Measurements from ENCODE around the gene ATRNL1.

Gene ATRNL1

GRCh38 chr10:115854740-115855435 lies 761.7 kb downstream of the ATRNL1 start:
- DNase-seq, result no peak

- no peak for DNase-seq
These were observed 763.4 kb downstream of the ATRNL1 start for GRCh38 chr10:115856580-115856979.

GRCh38 chr10:115857856-115858255 lies 764.7 kb downstream of the ATRNL1 start:
- no peak for DNase-seq

GRCh38 chr10:115860182-115861107 lies 767.3 kb downstream of the ATRNL1 start:
- no peak for DNase-seq

GRCh38 chr10:115861455-115861854 lies 768.3 kb downstream of the ATRNL1 start:
- no peak for DNase-seq

- DNase-seq, result no peak
These were observed 768.7 kb downstream of the ATRNL1 start for GRCh38 chr10:115861864-115862263.

- no peak for DNase-seq
These were observed 773.0 kb downstream of the ATRNL1 start for GRCh38 chr10:115866174-115866573.

GRCh38 chr10:115866691-115867090 lies 773.5 kb downstream of the ATRNL1 start:
- no peak for DNase-seq

- DNase-seq, result no peak
These were observed 774.1 kb downstream of the ATRNL1 start for GRCh38 chr10:115867305-115867704.

- DNase-seq, result no peak
These were observed 778.7 kb downstream of the ATRNL1 start for GRCh38 chr10:115871855-115872254.

GRCh38 chr10:115875172-115875571 lies 782.0 kb downstream of the ATRNL1 start:
- no peak for DNase-seq

- no peak for DNase-seq
These were observed 786.4 kb downstream of the ATRNL1 start for GRCh38 chr10:115879372-115880089.

- no peak for DNase-seq
These were observed 788.9 kb downstream of the ATRNL1 start for GRCh38 chr10:115882021-115882420.

GRCh38 chr10:115883372-115883771 lies 790.2 kb downstream of the ATRNL1 start:
- no peak for DNase-seq

GRCh38 chr10:115884331-115884730 lies 791.2 kb downstream of the ATRNL1 start:
- DNase-seq, result no peak

- DNase-seq, result no peak
These were observed 802.0 kb downstream of the ATRNL1 start for GRCh38 chr10:115895166-115895565.

GRCh38 chr10:115898242-115898641 lies 805.1 kb downstream of the ATRNL1 start:
- DNase-seq, result no peak

- DNase-seq, result no peak
These were observed 809.4 kb downstream of the ATRNL1 start for GRCh38 chr10:115902596-115902995.

GRCh38 chr10:115903207-115903606 lies 810.0 kb downstream of the ATRNL1 start:
- DNase-seq, result no peak

GRCh38 chr10:115903845-115904244 lies 810.7 kb downstream of the ATRNL1 start:
- no peak for DNase-seq

- no peak for DNase-seq
These were observed 815.9 kb downstream of the ATRNL1 start for GRCh38 chr10:115909037-115909436.

- no peak for DNase-seq
These were observed 817.0 kb downstream of the ATRNL1 start for GRCh38 chr10:115909962-115910731.

- no peak for DNase-seq
These were observed 821.3 kb downstream of the ATRNL1 start for GRCh38 chr10:115914475-115914874.

Data from activated CD8-positive, alpha-beta memory T cell treated with anti-CD3 and anti-CD28 coated beads for 24 hours (primary cell).